Measurements from ENCODE around the gene BLMH.

BLMH gene

DNA sequence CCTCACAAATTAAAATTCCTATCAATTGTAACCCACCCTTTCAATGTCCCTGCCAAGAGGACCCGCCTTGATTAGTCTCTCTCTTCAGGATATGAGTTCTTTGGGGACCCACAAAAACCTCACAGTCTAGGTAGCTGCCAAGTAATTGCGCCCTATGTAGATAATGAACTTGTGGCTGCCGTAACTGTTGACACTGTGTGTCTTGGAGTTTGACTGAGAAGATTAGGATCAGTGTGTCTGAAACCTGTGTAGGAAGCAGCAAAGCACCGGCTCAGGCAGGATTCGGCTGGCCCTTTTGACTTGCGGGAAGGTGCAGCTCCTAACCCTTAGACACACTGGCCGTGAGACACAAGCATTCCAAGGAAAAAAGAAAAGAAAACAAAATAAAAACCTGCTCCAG, 38.4 kb downstream of the BLMH start:
- H3K9me2 ChIP-seq (replicated peaks; ENCODE audit: control insufficient read depth, low read length), result no peaks in the 10 kb centered on the region
- no peaks in the 10 kb centered on the region for H3K9me3 ChIP-seq (ENCODE audit: control insufficient read depth, insufficient read depth, low read length)
- no peak overlapping the region for H3K4me3 ChIP-seq (ENCODE audit: low read length)
- no peaks in the 10 kb centered on the region for H3K4me1 ChIP-seq (ENCODE audit: control insufficient read depth, low read length)
- H4K20me1 ChIP-seq (ENCODE audit: control insufficient read depth, insufficient read depth, low read depth, low read length), result no peaks in the 10 kb centered on the region
- no peak for TF ChIP-seq CTCF (IDR thresholded peaks at IDR 0.05; ENCODE audit: low read depth, low read length, poor library complexity, severe bottlenecking)
- no peak for TF ChIP-seq EZH2phosphoT487 (IDR thresholded peaks at IDR 0.05; ENCODE audit: borderline replicate concordance, low read length)
- no peaks in the 10 kb centered on the region; the same call in 1 of the 2 replicates for H3F3A ChIP-seq (ENCODE audit: control insufficient read depth, insufficient read depth)
- H3K79me2 ChIP-seq (ENCODE audit: control insufficient read depth, low read length), result no peaks in the 10 kb centered on the region
- H3K27ac ChIP-seq (ENCODE audit: low read depth, low read length), result no peak overlapping the region
- H3K27me3 ChIP-seq (ENCODE audit: control insufficient read depth, low read length), result no peaks in the 10 kb centered on the region
- peaks cover 79% of the 10 kb centered on the region for H3K36me3 ChIP-seq (ENCODE audit: control insufficient read depth, low read length)
- no peak overlapping the region for H3K4me2 ChIP-seq (ENCODE audit: low read length)

DNA sequence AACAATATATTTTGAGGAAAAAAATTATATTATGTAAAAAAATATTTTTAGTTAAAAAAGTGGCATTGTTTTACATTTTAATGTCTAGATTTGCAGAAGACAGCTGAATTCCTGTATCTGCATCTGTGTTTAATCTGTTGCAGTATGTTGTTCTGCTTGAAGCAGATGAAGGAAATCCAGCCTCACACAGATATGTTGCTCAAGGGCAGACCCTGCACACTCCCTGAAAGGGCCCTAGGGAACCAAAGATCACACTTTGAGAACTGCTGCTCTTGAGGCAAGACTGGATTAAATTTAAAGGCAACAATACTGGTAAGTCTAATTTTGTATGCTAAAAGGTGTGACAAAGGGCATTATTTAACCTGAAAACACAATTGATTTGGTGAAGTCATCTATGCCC, 39.8 kb downstream of the BLMH start:
- no peak overlapping the region for H3K27ac ChIP-seq (ENCODE audit: low read depth, low read length)
- no peaks in the 10 kb centered on the region for H3K9me2 ChIP-seq (replicated peaks; ENCODE audit: control insufficient read depth, low read length)
- no peaks in the 10 kb centered on the region for H3K9me3 ChIP-seq (ENCODE audit: control insufficient read depth, insufficient read depth, low read length)
- H3K4me1 ChIP-seq (ENCODE audit: control insufficient read depth, low read length), result no peaks in the 10 kb centered on the region
- H3K79me2 ChIP-seq (ENCODE audit: control insufficient read depth, low read length), result no peaks in the 10 kb centered on the region
- peaks cover 79% of the 10 kb centered on the region for H3K36me3 ChIP-seq (ENCODE audit: control insufficient read depth, low read length)
- no peak overlapping the region for H3K4me3 ChIP-seq (ENCODE audit: low read length)
- H3K27me3 ChIP-seq (ENCODE audit: control insufficient read depth, low read length), result no peaks in the 10 kb centered on the region
- H3F3A ChIP-seq (ENCODE audit: control insufficient read depth, insufficient read depth), result no peaks in the 10 kb centered on the region; the same call in 1 of the 2 replicates
- no peak for TF ChIP-seq CTCF (IDR thresholded peaks at IDR 0.05; ENCODE audit: low read depth, low read length, poor library complexity, severe bottlenecking)
- TF ChIP-seq EZH2phosphoT487 (IDR thresholded peaks at IDR 0.05; ENCODE audit: borderline replicate concordance, low read length), result no peak
- H4K20me1 ChIP-seq (ENCODE audit: control insufficient read depth, insufficient read depth, low read depth, low read length), result no peaks in the 10 kb centered on the region
- no peak overlapping the region for H3K4me2 ChIP-seq (ENCODE audit: low read length)

- H3K27me3 ChIP-seq (ENCODE audit: control insufficient read depth, low read length), result no peaks in the 10 kb centered on the region
- peaks cover 3% of the 10 kb centered on the region for H3F3A ChIP-seq (ENCODE audit: control insufficient read depth, insufficient read depth)
- H3K4me3 ChIP-seq (ENCODE audit: low read length), result no peak overlapping the region
- H3K36me3 ChIP-seq (ENCODE audit: control insufficient read depth, low read length), result peaks cover 71% of the 10 kb centered on the region
- no peaks in the 10 kb centered on the region for H3K9me3 ChIP-seq (ENCODE audit: control insufficient read depth, insufficient read depth, low read length)
- no peaks in the 10 kb centered on the region for H3K79me2 ChIP-seq (ENCODE audit: control insufficient read depth, low read length)
- H3K4me1 ChIP-seq (ENCODE audit: control insufficient read depth, low read length), result no peaks in the 10 kb centered on the region
- TF ChIP-seq CTCF (IDR thresholded peaks at IDR 0.05; ENCODE audit: low read depth, low read length, poor library complexity, severe bottlenecking), result no peak
- TF ChIP-seq EZH2phosphoT487 (IDR thresholded peaks at IDR 0.05; ENCODE audit: borderline replicate concordance, low read length), result no peak
- H3K4me2 ChIP-seq (ENCODE audit: low read length), result no peak overlapping the region
- H4K20me1 ChIP-seq (ENCODE audit: control insufficient read depth, insufficient read depth, low read depth, low read length), result no peaks in the 10 kb centered on the region
- H3K27ac ChIP-seq (ENCODE audit: low read depth, low read length), result no peak overlapping the region
- H3K9me2 ChIP-seq (replicated peaks; ENCODE audit: control insufficient read depth, low read length), result no peaks in the 10 kb centered on the region
Observed at GRCh38 chr17:30249460-30249859, 42.3 kb downstream of the BLMH start.

Data from DOHH2 (cell line).